Thoracic aorta (tissue), 2 donors: ENCODE measurements around the gene PHACTR1. TPM values are rescaled to one million over a fixed set of nuclear protein-coding genes. Genes with fewer than 3 reads are reported as not detected.
"Not testable (repeated sequence)": the region's sequence is repeated elsewhere in the genome, so short reads cannot be mapped to it uniquely, and the experiment has no call there.

Experiments used
- ATAC-seq: fragments of 150-250 bp; one replicate; pipeline ENCODE4 v1.8.0; 2017; ENCODE audit warnings: low read depth; ENCODE audit not compliant: insufficient number of reproducible peaks, low FRiP score
- DNase-seq: peaks from one replicate; pipeline ENCODE4 v3.0.0-alpha.2; 2020; ENCODE audit warnings: low spot score
- H3K27ac ChIP-seq, 2 donors: fragments of 200-600 bp; sonication (generic); 1 replicate in 1 of 2; 2 replicates in 1 of 2; pipeline ENCODE4 v1.5.1; 2016; ENCODE audit warnings: mild to moderate bottlenecking in 2 of 2, moderate library complexity in 2 of 2
- H3K27me3 ChIP-seq: fragments of 200-600 bp; sonication (generic); replicated peaks from 2 replicates; pipeline ENCODE4 v1.6.0; 2016; ENCODE audit warnings: mild to moderate bottlenecking; ENCODE audit not compliant: insufficient read depth
- H3K36me3 ChIP-seq: fragments of 200-600 bp; sonication (generic); one replicate; pipeline ENCODE4 v1.5.1; 2016
- H3K4me1 ChIP-seq, 2 donors: fragments of 200-600 bp; sonication (generic); 1 replicate in 1 of 2; 2 replicates in 1 of 2; pipeline versions ENCODE4 v1.5.1 to v1.6.0; 2016; ENCODE audit warnings: low read depth in 2 of 2, mild to moderate bottlenecking in 1 of 2; ENCODE audit not compliant: control insufficient read depth in 1 of 2
- H3K4me3 ChIP-seq: fragments of 200-600 bp; sonication (generic); 2 replicates; pipeline ENCODE4 v1.5.1; 2016; ENCODE audit warnings: mild to moderate bottlenecking
- H3K9me3 ChIP-seq: fragments of 200-600 bp; sonication (generic); 2 replicates; pipeline ENCODE4 v1.5.1; 2016
- CTCF ChIP-seq: fragments of 200-600 bp; sonication (generic); IDR thresholded peaks from one replicate; pipeline ENCODE4 v1.5.1; 2019; ENCODE audit warnings: antibody characterized with exemption
- total RNA-seq, 2 donors: library from RNA; depleted of rRNA; stranded (reverse); fragments of >200 nt; gene quantifications; one replicate each; pipeline versions ENCODE4 v1.1.0 to v1.2.3, GENCODE V29; 2016

PHACTR1 gene
- total RNA-seq, 2 donors from 2014 or later: 42.9 to 69.1 TPM

- Histone ChIP-seq H3K4me1 (no peaks in the 10 kb centered on the region), H3K4me3 (no peak overlapping the region), H3K27me3 (no peaks in the 10 kb centered on the region), H3K9me3 (no peaks in the 10 kb centered on the region), H3K36me3 (no peaks in the 10 kb centered on the region), H3K27ac (no peak overlapping the region)
- DNase-seq (no peak), ATAC-seq (no peak)
- no peak for TF ChIP-seq CTCF
These were observed 3.7 kb downstream of the PHACTR1 start for GRCh38 chr6:12720310-12720709.

- H3K4me3 ChIP-seq: no peak overlapping the region
- no peaks in the 10 kb centered on the region for H3K36me3 ChIP-seq
- ATAC-seq (no peak), DNase-seq (no peak)
- no peaks in the 10 kb centered on the region for H3K9me3 ChIP-seq
- no peaks in the 10 kb centered on the region for H3K27me3 ChIP-seq
- H3K4me1 ChIP-seq: no peaks in the 10 kb centered on the region
- TF ChIP-seq CTCF: no peak
- H3K27ac ChIP-seq: no peak overlapping the region
These were observed 8.7 kb downstream of the PHACTR1 start for GRCh38 chr6:12725263-12725662.

GRCh38 chr6:12729467-12729866 is 12.9 kb downstream of the PHACTR1 start:
- TF ChIP-seq CTCF: no peak
- no peaks in the 10 kb centered on the region for H3K27me3 ChIP-seq
- no peak overlapping the region for H3K27ac ChIP-seq
- DNase-seq: no peak
- ATAC-seq: no peak
- no peaks in the 10 kb centered on the region for H3K4me1 ChIP-seq
- no peak overlapping the region for H3K4me3 ChIP-seq
- H3K9me3 ChIP-seq: no peaks in the 10 kb centered on the region
- no peaks in the 10 kb centered on the region for H3K36me3 ChIP-seq

DNA sequence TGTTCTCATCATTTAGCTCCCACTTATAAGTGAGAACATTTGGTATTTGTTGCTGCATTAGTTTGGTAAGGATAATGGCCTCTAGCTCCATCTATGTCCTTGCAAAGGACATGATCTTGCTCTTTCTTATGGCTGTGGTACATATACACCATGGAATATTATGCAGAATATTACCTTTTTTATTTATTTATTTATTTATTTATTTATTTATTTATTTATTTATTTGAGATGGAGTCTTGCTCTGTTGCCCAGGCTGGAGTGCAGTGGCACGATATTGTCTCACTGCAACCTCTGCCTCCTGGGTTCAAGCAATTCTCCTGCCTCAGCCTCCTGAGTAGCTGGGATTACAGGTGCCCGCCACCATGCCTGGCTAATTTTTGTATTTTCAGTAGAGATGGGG is 14.2 kb downstream of the PHACTR1 start:
- H3K27me3 ChIP-seq, H3K4me3 ChIP-seq, H3K4me1 ChIP-seq, H3K9me3 ChIP-seq, H3K27ac ChIP-seq, ATAC-seq, DNase-seq, H3K36me3 ChIP-seq: not testable (repeated sequence)

DNA sequence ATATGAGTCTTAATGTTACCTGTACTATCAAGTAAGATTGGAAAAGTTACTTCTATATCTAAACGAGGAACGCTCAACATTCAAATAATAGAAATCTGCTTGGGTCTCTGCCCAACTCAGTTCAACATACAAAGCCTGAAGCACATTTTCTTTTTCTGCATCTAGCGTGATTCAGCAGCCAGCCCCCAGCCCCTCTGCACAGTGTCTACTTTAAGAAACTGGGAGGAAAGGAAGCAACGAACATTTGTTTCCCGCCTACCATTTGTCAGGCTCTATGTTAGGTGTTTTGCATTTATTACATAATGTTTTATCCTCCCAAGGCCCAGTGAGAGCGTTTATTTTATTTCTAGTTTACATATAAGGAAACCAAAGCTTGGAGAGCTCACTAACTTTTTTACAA is 17.3 kb downstream of the PHACTR1 start:
- no peak for ATAC-seq
- H3K4me1 ChIP-seq: no peaks in the 10 kb centered on the region
- TF ChIP-seq CTCF: no peak
- no peaks in the 10 kb centered on the region for H3K9me3 ChIP-seq
- H3K27me3 ChIP-seq: no peaks in the 10 kb centered on the region
- H3K4me3 ChIP-seq: no peak overlapping the region
- no peak for DNase-seq
- H3K27ac ChIP-seq: no peak overlapping the region
- H3K36me3 ChIP-seq: no peaks in the 10 kb centered on the region

- ATAC-seq (no peak), DNase-seq (no peak)
- Histone ChIP-seq H3K4me1 (no peaks in the 10 kb centered on the region), H3K36me3 (no peaks in the 10 kb centered on the region), H3K27ac (no peak overlapping the region), H3K27me3 (no peaks in the 10 kb centered on the region), H3K4me3 (no peak overlapping the region), H3K9me3 (no peaks in the 10 kb centered on the region)
- no peak for TF ChIP-seq CTCF
These were observed 19.2 kb downstream of the PHACTR1 start for GRCh38 chr6:12735786-12736185.
